ENCODE data around the gene PHOSPHO2. TPM values are rescaled to one million over a fixed set of nuclear protein-coding genes. Genes with fewer than 3 reads are reported as not detected.
"Not testable (repeated sequence)": the region's sequence is repeated elsewhere in the genome, so short reads cannot be mapped to it uniquely, and the experiment has no call there.

PHOSPHO2 gene
- total and polyA plus RNA-seq, 11 donors = 0.80 to 5.4 (median 3.0) TPM

DNA sequence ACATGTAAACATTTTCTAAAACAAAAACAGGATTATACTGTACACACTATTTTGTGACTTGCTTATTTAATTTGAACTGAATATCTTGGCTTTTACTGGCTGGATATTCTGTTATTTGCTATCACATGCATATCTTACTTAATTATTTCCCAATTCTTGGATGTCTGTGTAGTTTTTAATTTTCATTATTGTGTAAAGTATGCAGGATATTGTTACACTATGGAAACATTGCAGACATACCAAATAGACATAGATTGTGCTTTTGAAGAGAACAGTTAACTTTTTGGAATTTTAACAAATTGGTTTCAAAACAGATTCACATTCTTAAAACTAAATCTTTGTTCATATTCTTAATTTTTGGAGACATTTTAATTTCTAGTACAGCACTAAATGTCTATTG, 2.1 kb downstream of the PHOSPHO2 start:
- H3K27ac ChIP-seq = no peak overlapping the region
- peaks cover 0 to 23% (median 3%) of the 10 kb centered on the region in 9 donors for H3K36me3 ChIP-seq
- H3K27me3 ChIP-seq = no peaks in the 10 kb centered on the region
- intact Hi-C loops (cut with DNase I) = loop anchor here in 3 of 10 donors (10.0 kb wide), 2 partner anchors 98 to 112 kb away; partner anchors contain the start of genes PPIG (in 2 of the 3) and SSB (in 1 of the 3)
- H3K9me3 ChIP-seq = peaks cover 0 to 4% (median under 1%) of the 10 kb centered on the region in 12 donors
- DNase-seq (no peak), ATAC-seq (no peak)
- TF ChIP-seq, protein P1, sequence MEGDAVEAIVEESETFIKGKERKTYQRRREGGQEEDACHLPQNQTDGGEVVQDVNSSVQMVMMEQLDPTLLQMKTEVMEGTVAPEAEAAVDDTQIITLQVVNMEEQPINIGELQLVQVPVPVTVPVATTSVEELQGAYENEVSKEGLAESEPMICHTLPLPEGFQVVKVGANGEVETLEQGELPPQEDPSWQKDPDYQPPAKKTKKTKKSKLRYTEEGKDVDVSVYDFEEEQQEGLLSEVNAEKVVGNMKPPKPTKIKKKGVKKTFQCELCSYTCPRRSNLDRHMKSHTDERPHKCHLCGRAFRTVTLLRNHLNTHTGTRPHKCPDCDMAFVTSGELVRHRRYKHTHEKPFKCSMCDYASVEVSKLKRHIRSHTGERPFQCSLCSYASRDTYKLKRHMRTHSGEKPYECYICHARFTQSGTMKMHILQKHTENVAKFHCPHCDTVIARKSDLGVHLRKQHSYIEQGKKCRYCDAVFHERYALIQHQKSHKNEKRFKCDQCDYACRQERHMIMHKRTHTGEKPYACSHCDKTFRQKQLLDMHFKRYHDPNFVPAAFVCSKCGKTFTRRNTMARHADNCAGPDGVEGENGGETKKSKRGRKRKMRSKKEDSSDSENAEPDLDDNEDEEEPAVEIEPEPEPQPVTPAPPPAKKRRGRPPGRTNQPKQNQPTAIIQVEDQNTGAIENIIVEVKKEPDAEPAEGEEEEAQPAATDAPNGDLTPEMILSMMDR (IDR thresholded peaks at IDR 0.05) = no peak
- no peak for TF ChIP-seq POLR2A (IDR thresholded peaks at IDR 0.05)
- peaks cover 0 to 16% (median 5%) of the 10 kb centered on the region in 12 donors for H3K4me1 ChIP-seq
- no peak overlapping the region for H3K4me3 ChIP-seq

DNA sequence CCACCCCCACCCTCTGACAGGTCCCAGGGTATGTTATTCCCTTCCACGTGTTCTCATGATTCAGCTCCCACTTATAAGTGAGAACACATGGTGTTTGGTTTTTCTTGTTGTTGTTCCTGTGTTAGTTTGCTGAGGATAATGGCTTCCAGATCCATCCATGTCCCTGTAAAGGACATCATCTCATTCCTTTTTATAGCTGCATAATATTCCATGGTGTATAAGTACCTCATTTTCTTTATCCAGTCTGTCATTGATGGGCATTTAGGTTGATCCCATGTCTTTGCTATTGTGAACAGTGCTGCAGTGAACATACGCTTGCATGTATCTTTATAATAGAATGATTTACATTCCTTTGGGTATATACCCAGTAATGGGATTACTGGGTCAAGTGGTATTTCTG, 4.9 kb downstream of the PHOSPHO2 start:
- H3K36me3 ChIP-seq = peaks cover 0 to 28% (median 3%) of the 10 kb centered on the region in 9 donors
- intact Hi-C loops (cut with DNase I) = loop anchor here in 3 of 10 donors (10.0 kb wide), 2 partner anchors 96 to 114 kb away; partner anchors contain the start of genes PPIG (in 2 of the 3) and SSB (in 1 of the 3)
- 98 to 100% (median 98%) methylated on average over 2 of the region's 2 CpGs for WGBS, 4 donors
- H3K27ac ChIP-seq, DNase-seq, H3K4me1 ChIP-seq, H3K27me3 ChIP-seq, ATAC-seq, H3K4me3 ChIP-seq, H3K9me3 ChIP-seq: not testable (repeated sequence)

DNA sequence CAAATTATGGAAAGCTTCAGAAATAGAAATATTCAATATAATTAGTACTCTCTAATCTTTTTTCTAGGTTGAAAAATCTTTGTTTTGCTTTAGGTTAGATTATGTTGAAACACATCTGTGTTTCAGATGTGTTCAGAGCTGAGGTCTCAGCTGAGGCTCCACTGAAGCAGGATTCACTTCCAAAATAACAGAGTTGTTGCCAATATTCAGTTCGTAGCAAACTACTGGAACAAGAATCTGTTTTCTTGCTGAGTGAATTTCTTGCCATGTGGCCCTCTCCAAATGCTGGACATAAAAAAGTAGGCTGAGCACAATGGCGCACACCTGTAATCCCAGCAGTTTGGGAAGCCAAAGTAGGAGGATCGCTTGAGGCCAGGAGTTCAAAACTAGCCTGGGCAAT, 8.7 kb downstream of the PHOSPHO2 start:
- TF ChIP-seq, protein P1 (IDR thresholded peaks at IDR 0.05) = no peak
- no peak for TF ChIP-seq POLR2A (IDR thresholded peaks at IDR 0.05)
- Histone ChIP-seq H3K27me3 (no peaks in the 10 kb centered on the region), H3K36me3 (peaks cover 0 to 25% (median 2%) of the 10 kb centered on the region in 9 donors), H3K27ac (peak overlapping the region in 1 of 12 donors; percentile 49), H3K4me3 (no peak overlapping the region), H3K9me3 (no peaks in the 10 kb centered on the region), H3K4me1 (peaks cover 0 to 2% (median 0%) of the 10 kb centered on the region in 12 donors)
- DNase-seq = no peak
- WGBS, 4 donors = 75 to 94% (median 80%) methylated on average over 3 of the region's 3 CpGs
- intact Hi-C loops (cut with DNase I) = no loop called here
- peak in 1 of 4 donors; percentile 24 for ATAC-seq

DNA sequence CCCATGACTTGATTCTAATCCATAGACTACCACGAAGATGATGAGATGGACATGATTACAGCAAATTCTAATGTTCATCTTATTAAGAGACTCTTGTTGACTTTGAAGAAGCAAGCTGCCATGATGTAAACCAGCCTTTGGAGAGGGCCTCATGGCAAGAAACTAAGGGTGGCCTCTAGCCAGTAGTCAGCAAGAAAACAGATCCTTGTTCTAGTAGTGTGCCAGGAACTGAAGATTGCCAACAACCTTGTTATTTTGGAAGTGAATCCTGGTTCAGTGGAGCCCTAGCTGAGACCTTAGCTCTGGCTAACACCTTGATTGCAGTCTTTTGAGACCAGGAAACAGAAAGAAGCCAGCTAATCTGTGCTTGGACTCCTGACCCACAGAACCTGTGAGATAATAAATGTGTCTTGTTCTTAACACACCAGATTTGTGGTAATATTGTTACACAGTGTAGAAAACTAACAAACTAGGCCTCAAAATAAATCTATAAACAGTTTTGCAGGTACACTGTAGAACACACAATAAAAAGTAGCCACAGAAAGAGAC, 10.0 kb downstream of the PHOSPHO2 start:
- Histone ChIP-seq H3K27ac (peak overlapping the region in 1 of 12 donors; percentile 49), H3K4me3 (no peak overlapping the region), H3K9me3 (no peaks in the 10 kb centered on the region), H3K4me1 (peaks cover 0 to 2% (median 0%) of the 10 kb centered on the region in 12 donors), H3K36me3 (peaks cover 0 to 13% (median 0%) of the 10 kb centered on the region in 9 donors), H3K27me3 (no peaks in the 10 kb centered on the region)
- WGBS, 4 donors = 82 to 93% (median 89%) methylated on average over 1 of the region's 1 CpG
- intact Hi-C loops (cut with DNase I) = no loop called here
- TF ChIP-seq, protein P1 (IDR thresholded peaks at IDR 0.05) = no peak
- no peak for TF ChIP-seq POLR2A (IDR thresholded peaks at IDR 0.05)
- ATAC-seq (no peak), DNase-seq (no peak)

Data from heart left ventricle (tissue), 16 donors.